Fibroblast of the aortic adventitia (primary cell): ENCODE data around the gene DLGAP1. TPM values are rescaled to one million over a fixed set of nuclear protein-coding genes. Genes with fewer than 3 reads are reported as not detected.
"Not testable (repeated sequence)": the region's sequence is repeated elsewhere in the genome, so short reads cannot be mapped to it uniquely, and the experiment has no call there.

ENCODE experiments used
- DNase-seq: peaks from one replicate; pipeline ENCODE4 v3.0.0-alpha.2; 2010; ENCODE audit warnings: low read depth
- H3K4me3 ChIP-seq: 2 replicates; pipeline ENCODE4 v1.5.1; 2011; ENCODE audit warnings: low read depth, mild to moderate bottlenecking, control low read depth, low read length, moderate library complexity
- CTCF ChIP-seq: IDR thresholded peaks from 2 replicates; pipeline ENCODE4 v1.5.1; 2011; ENCODE audit warnings: mild to moderate bottlenecking, low read length, control low read depth, inconsistent platforms; ENCODE audit not compliant: insufficient read depth
- total RNA-seq: library from RNA; depleted of rRNA; stranded (reverse); fragments of >200 nt; gene quantifications from 2 replicates; pipeline ENCODE4 v1.2.3, GENCODE V29; 2012; ENCODE audit warnings: low replicate concordance

The DLGAP1 gene
- total RNA-seq, 1 donor: 1.4 TPM

DNA sequence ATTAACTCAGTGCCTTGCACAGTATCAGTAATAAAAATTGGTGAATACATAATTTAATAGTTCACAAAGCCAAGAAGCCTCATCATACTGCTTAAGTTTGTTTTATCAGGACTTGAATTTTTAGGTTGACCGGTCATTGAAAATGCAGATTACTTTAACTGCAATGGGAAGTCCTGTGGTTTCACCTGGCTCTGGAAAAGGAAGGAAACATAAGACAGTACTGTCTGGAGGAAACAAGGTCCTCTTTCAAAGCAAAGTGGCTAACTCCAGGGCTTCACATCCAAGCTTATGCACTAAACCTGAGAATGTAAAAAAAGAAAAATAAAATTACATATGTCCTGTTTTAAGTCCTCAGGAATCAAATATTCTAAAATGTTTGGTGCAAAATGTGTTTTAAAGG, 119.7 kb downstream of the DLGAP1 start:
- H3K4me3 ChIP-seq: no peak overlapping the region
- DNase-seq: no peak
- TF ChIP-seq CTCF: no peak

DNA sequence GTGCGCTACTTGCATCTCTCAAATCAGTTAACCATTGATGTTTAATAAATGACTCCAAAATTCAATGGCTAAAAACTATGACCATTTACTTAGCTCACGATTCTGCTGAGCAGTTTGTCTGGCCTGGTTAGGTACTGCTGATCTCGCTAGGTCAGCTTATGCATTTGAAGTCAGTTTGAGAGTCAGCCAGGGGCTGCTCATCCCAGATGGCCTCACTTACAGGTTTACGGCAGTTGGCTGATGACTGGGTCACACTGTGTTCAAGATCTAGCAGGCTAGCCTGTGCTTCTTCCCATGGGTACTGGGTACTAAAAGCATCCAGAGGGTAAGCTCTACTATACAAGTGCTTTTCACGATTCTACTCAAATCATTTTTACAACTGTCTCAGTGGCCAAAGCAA, 122.1 kb downstream of the DLGAP1 start:
- no peak overlapping the region for H3K4me3 ChIP-seq
- TF ChIP-seq CTCF: no peak
- DNase-seq: no peak

- no peak for DNase-seq
- TF ChIP-seq CTCF: no peak
- no peak overlapping the region for H3K4me3 ChIP-seq
Observed at GRCh38 chr18:4319738-4320677, 135.1 kb downstream of the DLGAP1 start.

DNA sequence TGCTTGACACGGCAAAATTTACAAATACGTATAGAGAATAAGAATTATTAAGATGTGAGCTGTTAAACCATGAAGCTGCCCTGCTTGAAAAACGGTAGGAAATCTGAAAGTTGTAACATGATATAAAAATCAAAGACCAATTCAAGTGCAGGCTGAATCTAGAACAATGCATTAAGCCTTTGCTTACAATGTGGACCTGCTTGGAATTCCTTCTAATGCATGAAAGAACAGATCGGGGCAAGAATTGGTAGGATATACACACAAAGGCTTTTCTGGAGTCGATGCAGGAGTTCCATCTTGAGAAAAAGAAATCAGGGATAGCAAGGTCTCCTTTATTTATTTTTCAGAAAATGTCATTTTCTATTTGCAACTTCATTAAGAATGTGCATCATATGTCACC, 136.8 kb downstream of the DLGAP1 start:
- TF ChIP-seq CTCF: no peak
- no peak overlapping the region for H3K4me3 ChIP-seq
- DNase-seq: no peak

DNA sequence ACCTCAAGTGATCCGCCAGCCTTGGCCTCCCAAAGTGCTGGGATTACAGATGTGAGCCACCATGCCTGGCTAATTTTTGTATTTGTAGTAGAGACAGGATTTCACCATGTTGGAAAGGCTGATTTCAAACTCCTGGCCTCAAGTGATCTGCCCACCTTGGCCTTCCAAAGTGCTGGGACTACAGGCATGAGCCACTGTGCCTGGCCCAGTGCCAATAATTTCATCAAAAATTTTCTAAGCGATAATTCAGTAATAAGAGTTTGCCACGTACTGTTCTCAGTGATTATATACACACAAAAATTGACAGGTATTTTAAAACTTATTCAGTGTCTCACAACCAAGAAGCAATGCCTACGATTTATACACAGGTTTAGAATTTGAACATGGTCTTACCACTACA, 143.2 kb downstream of the DLGAP1 start:
- H3K4me3 ChIP-seq, DNase-seq: not testable (repeated sequence)

DNA sequence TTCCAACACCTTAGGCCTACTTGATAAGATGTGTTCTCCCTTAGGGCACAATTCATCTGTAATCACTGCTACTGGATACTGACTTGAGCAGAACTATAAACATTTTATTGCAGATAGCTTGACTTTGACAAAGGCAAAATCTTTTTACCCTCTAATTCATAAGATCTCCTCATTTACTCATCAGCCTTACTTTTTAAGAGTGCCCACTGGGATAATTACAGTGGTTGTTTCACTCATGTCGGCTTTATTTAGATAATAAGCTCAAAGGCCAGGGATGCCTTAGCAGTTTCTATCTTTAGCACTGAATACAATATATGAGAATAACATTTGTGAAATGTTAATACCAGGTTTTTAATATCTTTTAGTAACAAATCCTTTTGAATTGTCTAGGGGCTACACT, 144.0 kb downstream of the DLGAP1 start:
- H3K4me3 ChIP-seq: no peak overlapping the region
- no peak for DNase-seq
- TF ChIP-seq CTCF: no peak

DNA sequence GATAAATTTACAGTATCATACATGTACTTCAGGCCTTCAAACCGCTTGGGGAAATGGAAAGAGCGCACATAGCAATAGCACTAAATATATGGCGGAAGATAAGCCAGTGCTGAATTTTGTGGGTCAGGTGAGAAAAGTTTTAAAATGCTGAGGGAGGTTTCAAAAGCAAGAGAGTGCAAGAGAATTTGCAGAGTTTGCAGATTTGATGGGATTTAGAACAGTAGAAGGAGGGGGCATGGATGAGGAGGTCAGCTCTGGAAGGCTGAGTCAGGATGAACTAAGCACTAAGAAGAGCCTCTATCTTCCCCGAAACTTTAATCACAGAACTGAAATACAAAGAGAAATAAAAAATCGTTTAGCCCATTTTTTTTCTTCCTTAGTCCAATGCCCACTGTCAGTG, 145.9 kb downstream of the DLGAP1 start:
- DNase-seq: no peak
- H3K4me3 ChIP-seq: no peak overlapping the region
- TF ChIP-seq CTCF: no peak
